Effector memory CD8-positive, alpha-beta T cell (primary cell): ENCODE measurements around the gene CCDC92.

ENCODE experiments used
- ATAC-seq: fragments of 150-1000 bp; cut with Tn5 transposase; replicated peaks from 2 replicates; pipeline ENCODE4 v1.10.0; 2021; ENCODE audit warnings: mild to moderate bottlenecking, moderate library complexity
- DNase-seq, 3 experiments: peaks; one replicate each; pipeline ENCODE4 v3.0.0; 2021
- H3K27ac Mint-ChIP-seq, 2 donors: one replicate each; pipeline ENCODE4 v1.8.0; 2022; ENCODE audit warnings: mild to moderate bottlenecking in 2 of 2, mixed read lengths in 2 of 2, moderate library complexity in 2 of 2
- H3K27me3 Mint-ChIP-seq, 2 donors: one replicate each; pipeline ENCODE4 v1.8.0; 2022; ENCODE audit warnings: mixed read lengths in 2 of 2
- H3K36me3 Mint-ChIP-seq: one replicate; pipeline ENCODE4 v1.8.0; 2022; ENCODE audit warnings: mild to moderate bottlenecking, moderate library complexity, mixed read lengths; ENCODE audit not compliant: insufficient read depth
- H3K4me1 Mint-ChIP-seq, 2 donors: one replicate each; pipeline ENCODE4 v1.8.0; 2022; ENCODE audit warnings: low read depth in 2 of 2, mixed read lengths in 2 of 2
- H3K4me3 Mint-ChIP-seq, 2 donors: one replicate each; pipeline ENCODE4 v1.8.0; 2022; ENCODE audit warnings: mild to moderate bottlenecking in 2 of 2, mixed read lengths in 2 of 2, moderate library complexity in 2 of 2
- H3K9me3 Mint-ChIP-seq, 2 donors: one replicate each; pipeline ENCODE4 v1.8.0; 2022; ENCODE audit warnings: mixed read lengths in 2 of 2

CCDC92 gene

GRCh38 chr12:123894823-123895345 is 77.7 kb downstream of the CCDC92 start:
- Mint-ChIP-seq H3K9me3 (no peaks in the 10 kb centered on the region), H3K4me3 (no peak overlapping the region), H3K27me3 (peaks cover 41 to 59% of the 10 kb centered on the region in 2 donors), H3K27ac (no peak overlapping the region), H3K4me1 (peaks cover 0 to 3% of the 10 kb centered on the region in 2 donors), H3K36me3 (no peaks in the 10 kb centered on the region)
- ATAC-seq (no peak), DNase-seq (no peak)

GRCh38 chr12:123893276-123893675 is 79.4 kb downstream of the CCDC92 start:
- H3K9me3 Mint-ChIP-seq: no peaks in the 10 kb centered on the region
- peaks cover 0 to 3% of the 10 kb centered on the region in 2 donors for H3K4me1 Mint-ChIP-seq
- no peak overlapping the region for H3K4me3 Mint-ChIP-seq
- ATAC-seq (no peak), DNase-seq (no peak)
- no peak overlapping the region for H3K27ac Mint-ChIP-seq
- H3K27me3 Mint-ChIP-seq: peaks cover 44 to 59% of the 10 kb centered on the region in 2 donors
- no peaks in the 10 kb centered on the region for H3K36me3 Mint-ChIP-seq

- Mint-ChIP-seq H3K9me3 (no peaks in the 10 kb centered on the region), H3K27me3 (peaks cover 44 to 63% of the 10 kb centered on the region in 2 donors), H3K36me3 (no peaks in the 10 kb centered on the region), H3K27ac (no peak overlapping the region), H3K4me3 (no peak overlapping the region), H3K4me1 (peaks cover 0 to 3% of the 10 kb centered on the region in 2 donors)
- no peak for ATAC-seq
- DNase-seq: no peak
Observed at GRCh38 chr12:123892853-123893252, 79.8 kb downstream of the CCDC92 start.

GRCh38 chr12:123892180-123892559 is 80.5 kb downstream of the CCDC92 start:
- H3K27me3 Mint-ChIP-seq: peaks cover 44 to 63% of the 10 kb centered on the region in 2 donors
- ATAC-seq (no peak), DNase-seq (no peak)
- no peak overlapping the region for H3K4me3 Mint-ChIP-seq
- H3K4me1 Mint-ChIP-seq: peaks cover 0 to 3% of the 10 kb centered on the region in 2 donors
- no peaks in the 10 kb centered on the region for H3K36me3 Mint-ChIP-seq
- H3K9me3 Mint-ChIP-seq: no peaks in the 10 kb centered on the region
- no peak overlapping the region for H3K27ac Mint-ChIP-seq

GRCh38 chr12:123891516-123892179 is 81.0 kb downstream of the CCDC92 start:
- Mint-ChIP-seq H3K27ac (no peak overlapping the region), H3K4me3 (no peak overlapping the region), H3K9me3 (no peaks in the 10 kb centered on the region), H3K36me3 (no peaks in the 10 kb centered on the region), H3K4me1 (peaks cover 0 to 3% of the 10 kb centered on the region in 2 donors), H3K27me3 (peaks cover 49 to 63% of the 10 kb centered on the region in 2 donors)
- ATAC-seq: no peak
- no peak for DNase-seq

- no peak for ATAC-seq
- peaks cover 0 to 3% of the 10 kb centered on the region in 2 donors for H3K4me1 Mint-ChIP-seq
Observed at GRCh38 chr12:123891011-123891410, 81.6 kb downstream of the CCDC92 start.

GRCh38 chr12:123890536-123890902 is 82.1 kb downstream of the CCDC92 start:
- Mint-ChIP-seq H3K4me1 (peaks cover 0 to 3% of the 10 kb centered on the region in 2 donors), H3K36me3 (no peaks in the 10 kb centered on the region), H3K27me3 (peaks cover 58 to 69% of the 10 kb centered on the region in 2 donors), H3K27ac (no peak overlapping the region), H3K4me3 (no peak overlapping the region), H3K9me3 (no peaks in the 10 kb centered on the region)
- no peak for ATAC-seq
- no peak for DNase-seq

More at GRCh38 chr12:123891011-123891410, 81.6 kb downstream of the CCDC92 start:
- DNase-seq: no peak
- Mint-ChIP-seq H3K9me3 (no peaks in the 10 kb centered on the region), H3K27me3 (peaks cover 55 to 64% of the 10 kb centered on the region in 2 donors), H3K4me3 (no peak overlapping the region), H3K27ac (no peak overlapping the region), H3K36me3 (no peaks in the 10 kb centered on the region)

- DNase-seq (no peak), ATAC-seq (no peak)
- no peak overlapping the region for H3K4me3 Mint-ChIP-seq
- H3K27me3 Mint-ChIP-seq: peaks cover 58 to 69% of the 10 kb centered on the region in 2 donors
- H3K36me3 Mint-ChIP-seq: no peaks in the 10 kb centered on the region
- peaks cover 0 to 3% of the 10 kb centered on the region in 2 donors for H3K4me1 Mint-ChIP-seq
- H3K27ac Mint-ChIP-seq: no peak overlapping the region
- no peaks in the 10 kb centered on the region for H3K9me3 Mint-ChIP-seq
Observed at GRCh38 chr12:123889848-123890535, 82.6 kb downstream of the CCDC92 start.

- Mint-ChIP-seq H3K27me3 (peaks cover 58 to 63% of the 10 kb centered on the region in 2 donors), H3K27ac (no peak overlapping the region), H3K4me1 (peaks cover 0 to 3% of the 10 kb centered on the region in 2 donors), H3K4me3 (no peak overlapping the region), H3K36me3 (no peaks in the 10 kb centered on the region), H3K9me3 (no peaks in the 10 kb centered on the region)
- ATAC-seq (no peak), DNase-seq (no peak)
Observed at GRCh38 chr12:123888989-123889388, 83.6 kb downstream of the CCDC92 start.

- Mint-ChIP-seq H3K27me3 (peaks cover 59 to 65% of the 10 kb centered on the region in 2 donors), H3K9me3 (no peaks in the 10 kb centered on the region), H3K27ac (no peak overlapping the region), H3K4me3 (no peak overlapping the region), H3K36me3 (no peaks in the 10 kb centered on the region), H3K4me1 (peaks cover 0 to 3% of the 10 kb centered on the region in 2 donors)
- ATAC-seq: no peak
- DNase-seq: no peak
Observed at GRCh38 chr12:123886931-123887582, 85.6 kb downstream of the CCDC92 start.

- Mint-ChIP-seq H3K27ac (no peak overlapping the region), H3K27me3 (peaks cover 52 to 57% of the 10 kb centered on the region in 2 donors), H3K9me3 (no peaks in the 10 kb centered on the region), H3K36me3 (no peaks in the 10 kb centered on the region), H3K4me1 (peaks cover 0 to 3% of the 10 kb centered on the region in 2 donors), H3K4me3 (no peak overlapping the region)
- no peak for DNase-seq
- ATAC-seq: no peak
Observed at GRCh38 chr12:123886258-123886657, 86.4 kb downstream of the CCDC92 start.
